Muscle of leg (tissue), 11 donors: ENCODE data around the gene ARHGAP6. TPM values are rescaled to one million over a fixed set of nuclear protein-coding genes. Genes with fewer than 3 reads are reported as not detected.

Source experiments
- DNase-seq: peaks from one replicate; pipeline ENCODE4 v3.0.0; 2013
- H3K27ac ChIP-seq: one replicate; pipeline ENCODE4 v1.5.1; 2013; ENCODE audit warnings: mild to moderate bottlenecking, low read length, control low read depth
- H3K27me3 ChIP-seq: one replicate; pipeline ENCODE4 v1.6.1; 2013; ENCODE audit warnings: low read length; ENCODE audit not compliant: control insufficient read depth, insufficient read depth
- H3K36me3 ChIP-seq: one replicate; pipeline ENCODE4 v1.6.1; 2013; ENCODE audit warnings: low read length; ENCODE audit not compliant: control insufficient read depth, insufficient read depth
- H3K4me1 ChIP-seq: one replicate; pipeline ENCODE4 v1.6.1; 2013; ENCODE audit warnings: low read length; ENCODE audit not compliant: control insufficient read depth, insufficient read depth
- H3K4me3 ChIP-seq: one replicate; pipeline ENCODE4 v1.5.1; 2013; ENCODE audit warnings: low read length, control low read depth
- H3K9me3 ChIP-seq: replicated peaks from 2 replicates; pipeline ENCODE4 v1.6.1; 2013; ENCODE audit warnings: low read depth, low read length; ENCODE audit not compliant: control insufficient read depth
- WGBS: methylation state at CpG from one replicate; pipeline ENCODE4 v1.1.5; 2013; ENCODE audit warnings: missing lambda C conversion rate; ENCODE audit not compliant: insufficient coverage; 5-methylcytosine and 5-hydroxymethylcytosine counted together
- polyA plus RNA-seq, 8 donors: library from polyadenylated mRNA; unstranded; fragments of 120-200 nt; gene quantifications; one replicate each; pipeline versions ENCODE4 v1.2.1 to v1.2.3, GENCODE V29; 2013; ENCODE audit warnings: inconsistent platforms in 1 of 8, low replicate concordance in 1 of 8; ENCODE audit not compliant: insufficient read length in 8 of 8, insufficient read depth in 1 of 8
- total RNA-seq: library from RNA; stranded (reverse); fragments of 120-200 nt; gene quantifications from one replicate; pipeline ENCODE4 v1.2.4, GENCODE V29; 2013

ARHGAP6 gene
- total and polyA plus RNA-seq, 9 donors = 7.4 to 10.9 (median 9.3) TPM

- DNase-seq = no peak
- no peaks in the 10 kb centered on the region for H3K36me3 ChIP-seq
- H3K9me3 ChIP-seq = no peaks in the 10 kb centered on the region
- 71% methylated on average over 2 of the region's 2 CpGs for WGBS
- H3K4me1 ChIP-seq = no peaks in the 10 kb centered on the region
- no peak overlapping the region for H3K27ac ChIP-seq
- no peak overlapping the region for H3K4me3 ChIP-seq
- peaks cover 26% of the 10 kb centered on the region for H3K27me3 ChIP-seq
Observed at GRCh38 chrX:11449613-11450012, 216.1 kb downstream of the ARHGAP6 start.

GRCh38 chrX:11447418-11447817 is 218.3 kb downstream of the ARHGAP6 start:
- H3K4me1 ChIP-seq = no peaks in the 10 kb centered on the region
- H3K36me3 ChIP-seq = no peaks in the 10 kb centered on the region
- H3K27ac ChIP-seq = no peak overlapping the region
- no peaks in the 10 kb centered on the region for H3K9me3 ChIP-seq
- no CpG with 5 or more reads among the region's 1 CpG for WGBS
- DNase-seq = no peak
- H3K4me3 ChIP-seq = no peak overlapping the region
- H3K27me3 ChIP-seq = peaks cover 27% of the 10 kb centered on the region

GRCh38 chrX:11446949-11447348 is 218.8 kb downstream of the ARHGAP6 start:
- no peak overlapping the region for H3K27ac ChIP-seq
- WGBS = no CpG with 5 or more reads among the region's 4 CpGs
- no peaks in the 10 kb centered on the region for H3K36me3 ChIP-seq
- H3K27me3 ChIP-seq = peaks cover 28% of the 10 kb centered on the region
- H3K4me3 ChIP-seq = no peak overlapping the region
- H3K9me3 ChIP-seq = no peaks in the 10 kb centered on the region
- H3K4me1 ChIP-seq = no peaks in the 10 kb centered on the region
- DNase-seq = no peak

GRCh38 chrX:11446336-11446735 is 219.4 kb downstream of the ARHGAP6 start:
- Histone ChIP-seq H3K27me3 (peaks cover 30% of the 10 kb centered on the region), H3K4me1 (no peaks in the 10 kb centered on the region), H3K27ac (no peak overlapping the region), H3K9me3 (no peaks in the 10 kb centered on the region), H3K4me3 (no peak overlapping the region), H3K36me3 (no peaks in the 10 kb centered on the region)
- peak; percentile 54 for DNase-seq
- no CpG with 5 or more reads among the region's 2 CpGs for WGBS

GRCh38 chrX:11445540-11445939 is 220.2 kb downstream of the ARHGAP6 start:
- Histone ChIP-seq H3K27ac (no peak overlapping the region), H3K4me1 (no peaks in the 10 kb centered on the region), H3K27me3 (peaks cover 28% of the 10 kb centered on the region), H3K9me3 (no peaks in the 10 kb centered on the region), H3K4me3 (no peak overlapping the region), H3K36me3 (no peaks in the 10 kb centered on the region)
- WGBS = 57% methylated on average over 2 of the region's 2 CpGs
- no peak for DNase-seq

GRCh38 chrX:11444052-11444451 is 221.7 kb downstream of the ARHGAP6 start:
- Histone ChIP-seq H3K4me3 (no peak overlapping the region), H3K27ac (no peak overlapping the region), H3K9me3 (no peaks in the 10 kb centered on the region), H3K36me3 (no peaks in the 10 kb centered on the region), H3K4me1 (no peaks in the 10 kb centered on the region), H3K27me3 (peaks cover 17% of the 10 kb centered on the region)
- WGBS = no CpG with 5 or more reads among the region's 3 CpGs
- DNase-seq = no peak

GRCh38 chrX:11439846-11440245 is 225.9 kb downstream of the ARHGAP6 start:
- Histone ChIP-seq H3K27ac (no peak overlapping the region), H3K27me3 (peaks cover 13% of the 10 kb centered on the region), H3K36me3 (no peaks in the 10 kb centered on the region), H3K4me3 (no peak overlapping the region), H3K9me3 (no peaks in the 10 kb centered on the region), H3K4me1 (peaks cover 7% of the 10 kb centered on the region)
- WGBS = no CpG with 5 or more reads among the region's 2 CpGs
- no peak for DNase-seq

- Histone ChIP-seq H3K4me1 (peaks cover 7% of the 10 kb centered on the region), H3K27ac (peak overlapping the region; percentile 36), H3K27me3 (peaks cover 14% of the 10 kb centered on the region), H3K4me3 (no peak overlapping the region), H3K36me3 (no peaks in the 10 kb centered on the region), H3K9me3 (no peaks in the 10 kb centered on the region)
- peak; percentile 57 for DNase-seq
- WGBS = no CpG with 5 or more reads among the region's 4 CpGs
Observed at GRCh38 chrX:11438767-11439166, 227.0 kb downstream of the ARHGAP6 start.

GRCh38 chrX:11438380-11438723 is 227.4 kb downstream of the ARHGAP6 start:
- peaks cover 7% of the 10 kb centered on the region for H3K4me1 ChIP-seq
- peak overlapping the region; percentile 36 for H3K27ac ChIP-seq
- no peaks in the 10 kb centered on the region for H3K36me3 ChIP-seq
- no peak overlapping the region for H3K4me3 ChIP-seq
- no peak for DNase-seq
- WGBS = no CpG with 5 or more reads among the region's 2 CpGs
- no peaks in the 10 kb centered on the region for H3K9me3 ChIP-seq
- peaks cover 14% of the 10 kb centered on the region for H3K27me3 ChIP-seq

- Histone ChIP-seq H3K4me3 (no peak overlapping the region), H3K9me3 (no peaks in the 10 kb centered on the region), H3K4me1 (peaks cover 7% of the 10 kb centered on the region), H3K36me3 (no peaks in the 10 kb centered on the region), H3K27ac (no peak overlapping the region), H3K27me3 (peaks cover 14% of the 10 kb centered on the region)
- peak; percentile 59 for DNase-seq
- 57% methylated on average over 9 of the region's 15 CpGs for WGBS
Observed at GRCh38 chrX:11437642-11438379, 227.9 kb downstream of the ARHGAP6 start.

GRCh38 chrX:11435568-11435967 is 230.2 kb downstream of the ARHGAP6 start:
- DNase-seq = no peak
- Histone ChIP-seq H3K27me3 (peaks cover 9% of the 10 kb centered on the region), H3K27ac (no peak overlapping the region), H3K4me1 (peaks cover 7% of the 10 kb centered on the region), H3K4me3 (no peak overlapping the region), H3K9me3 (no peaks in the 10 kb centered on the region), H3K36me3 (no peaks in the 10 kb centered on the region)
- WGBS = 74% methylated on average over 3 of the region's 4 CpGs
